ENCODE measurements around the gene SELENBP1. TPM values are rescaled to one million over a fixed set of nuclear protein-coding genes. Genes with fewer than 3 reads are reported as not detected.

SELENBP1 gene
- total RNA-seq, 1 donor from 2014 or later: 57.0 TPM

DNA sequence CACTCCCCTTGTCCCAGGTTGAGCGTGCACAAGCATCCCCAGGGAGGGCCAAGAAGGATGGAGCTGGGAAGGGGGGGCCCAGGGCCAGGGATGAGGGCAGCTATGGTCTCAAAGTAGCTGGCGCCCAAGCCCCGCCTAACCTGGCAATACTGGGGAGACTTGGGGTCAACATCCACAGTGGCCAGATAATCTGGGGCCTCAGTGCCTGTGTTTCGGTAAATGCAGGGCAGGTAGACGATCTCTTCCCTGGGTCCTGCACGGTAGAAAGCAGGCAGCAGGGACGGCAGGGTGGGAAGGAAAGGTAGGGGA lies 3.2 kb downstream of the SELENBP1 start:
- TF ChIP-seq, protein P1, sequence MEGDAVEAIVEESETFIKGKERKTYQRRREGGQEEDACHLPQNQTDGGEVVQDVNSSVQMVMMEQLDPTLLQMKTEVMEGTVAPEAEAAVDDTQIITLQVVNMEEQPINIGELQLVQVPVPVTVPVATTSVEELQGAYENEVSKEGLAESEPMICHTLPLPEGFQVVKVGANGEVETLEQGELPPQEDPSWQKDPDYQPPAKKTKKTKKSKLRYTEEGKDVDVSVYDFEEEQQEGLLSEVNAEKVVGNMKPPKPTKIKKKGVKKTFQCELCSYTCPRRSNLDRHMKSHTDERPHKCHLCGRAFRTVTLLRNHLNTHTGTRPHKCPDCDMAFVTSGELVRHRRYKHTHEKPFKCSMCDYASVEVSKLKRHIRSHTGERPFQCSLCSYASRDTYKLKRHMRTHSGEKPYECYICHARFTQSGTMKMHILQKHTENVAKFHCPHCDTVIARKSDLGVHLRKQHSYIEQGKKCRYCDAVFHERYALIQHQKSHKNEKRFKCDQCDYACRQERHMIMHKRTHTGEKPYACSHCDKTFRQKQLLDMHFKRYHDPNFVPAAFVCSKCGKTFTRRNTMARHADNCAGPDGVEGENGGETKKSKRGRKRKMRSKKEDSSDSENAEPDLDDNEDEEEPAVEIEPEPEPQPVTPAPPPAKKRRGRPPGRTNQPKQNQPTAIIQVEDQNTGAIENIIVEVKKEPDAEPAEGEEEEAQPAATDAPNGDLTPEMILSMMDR (IDR thresholded peaks at IDR 0.05; ENCODE audit: unreplicated experiment): no peak
- peaks cover under 1% of the 10 kb centered on the region for H3K9me3 Mint-ChIP-seq (ENCODE audit: low read depth)
- no peak overlapping the region for H3K27ac Mint-ChIP-seq

DNA sequence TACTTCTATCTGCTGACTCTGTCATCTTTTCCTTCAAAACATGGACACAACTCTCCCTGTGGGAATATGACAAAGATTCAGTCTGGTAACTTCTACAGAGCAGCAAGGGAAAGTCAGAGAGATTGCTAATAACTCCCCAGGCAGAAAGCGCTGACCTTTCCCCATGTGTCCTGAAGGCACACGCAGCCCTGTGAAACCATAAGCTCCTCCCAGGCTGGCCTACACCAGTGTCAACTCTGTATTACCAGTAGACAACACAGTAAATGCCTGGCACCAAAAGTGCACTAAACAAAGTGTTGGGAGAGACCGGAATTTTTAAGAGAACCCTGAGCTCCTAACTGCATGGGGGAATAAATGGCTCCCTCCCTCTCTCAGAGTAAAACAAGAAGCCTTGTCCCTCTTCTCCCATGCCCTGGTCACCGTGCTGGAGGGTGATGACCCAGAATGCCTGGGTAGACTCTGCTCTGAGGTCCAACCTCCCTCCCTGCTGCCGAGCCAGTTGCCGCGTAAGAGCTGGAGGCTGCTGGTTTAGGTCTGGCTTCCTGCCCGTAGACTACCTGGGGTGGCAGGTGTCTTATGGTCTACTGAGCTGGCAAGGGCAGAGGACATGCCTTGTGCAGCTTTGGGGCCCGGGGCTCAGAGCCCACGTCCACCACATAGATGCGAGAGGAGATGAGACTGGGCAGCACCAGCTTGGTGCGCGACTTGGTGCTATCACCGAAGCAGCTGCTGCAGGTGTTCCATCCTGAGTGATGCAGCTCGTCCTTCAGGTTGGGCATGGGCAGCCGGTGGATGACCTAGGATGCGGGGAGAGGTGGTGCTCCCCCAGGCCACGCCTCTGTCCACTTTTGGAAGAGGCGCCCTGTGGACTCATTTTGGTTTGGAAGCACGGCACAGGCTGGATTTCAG lies 3.9 kb downstream of the SELENBP1 start:
- peaks cover 6% of the 10 kb centered on the region for H3K9me3 Mint-ChIP-seq (ENCODE audit: low read depth)
- H3K27ac Mint-ChIP-seq: no peak overlapping the region

More for the DNA sequence above, 3.2 kb downstream of the SELENBP1 start:
- peaks cover 15% of the 10 kb centered on the region for H3K4me1 Mint-ChIP-seq (ENCODE audit: low read depth)
- H3K4me3 Mint-ChIP-seq (ENCODE audit: low read depth): no peak overlapping the region
- H3K36me3 Mint-ChIP-seq (ENCODE audit: insufficient read depth): peaks cover 10% of the 10 kb centered on the region
- H3K27me3 Mint-ChIP-seq: no peaks in the 10 kb centered on the region
- DNase-seq (ENCODE audit: low spot score, unreplicated experiment): no peak

DNA sequence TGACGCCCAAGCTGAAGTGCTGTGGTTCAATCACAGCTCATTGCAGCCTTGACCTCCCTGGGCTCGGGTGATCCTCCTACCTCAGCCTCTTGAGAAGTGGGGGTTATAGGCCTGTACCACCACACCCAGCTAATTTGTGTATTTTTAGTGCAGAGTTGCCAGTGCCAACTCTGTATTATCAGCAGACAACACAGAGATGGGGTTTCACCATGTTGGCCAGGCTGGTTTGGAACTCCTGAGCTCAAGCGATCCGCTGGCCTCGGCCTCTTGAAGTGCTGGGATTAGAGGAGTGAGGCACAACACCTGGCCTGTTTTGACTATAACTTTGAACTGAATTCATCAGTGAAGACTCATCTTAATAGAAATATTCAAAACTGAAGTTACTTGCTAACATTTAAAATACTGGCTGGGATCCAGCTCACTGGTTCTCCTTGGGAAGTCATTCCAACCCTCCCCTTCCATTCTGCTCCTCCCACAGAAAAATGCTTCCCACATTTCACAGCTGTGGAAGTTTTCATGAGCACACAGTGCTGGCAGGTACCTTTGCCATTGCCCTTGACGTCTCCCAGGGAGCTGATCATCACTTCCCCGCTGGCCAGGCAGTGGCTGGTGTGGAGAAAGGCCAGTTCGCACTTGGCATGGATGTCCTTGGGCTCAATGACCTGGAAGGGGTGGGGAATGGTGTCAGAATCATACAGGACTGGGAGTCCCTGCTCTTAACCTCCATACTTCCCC lies 4.7 kb downstream of the SELENBP1 start:
- no peak overlapping the region for H3K27ac Mint-ChIP-seq

More for the DNA sequence above, 3.9 kb downstream of the SELENBP1 start:
- H3K4me1 Mint-ChIP-seq (ENCODE audit: low read depth): peaks cover 15% of the 10 kb centered on the region
- peaks cover 16% of the 10 kb centered on the region for H3K36me3 Mint-ChIP-seq (ENCODE audit: insufficient read depth)
- H3K27me3 Mint-ChIP-seq: no peaks in the 10 kb centered on the region
- no peak overlapping the region for H3K4me3 Mint-ChIP-seq (ENCODE audit: low read depth)
- TF ChIP-seq, protein P1 (IDR thresholded peaks at IDR 0.05; ENCODE audit: unreplicated experiment): no peak
- DNase-seq (ENCODE audit: low spot score, unreplicated experiment): no peak

DNA sequence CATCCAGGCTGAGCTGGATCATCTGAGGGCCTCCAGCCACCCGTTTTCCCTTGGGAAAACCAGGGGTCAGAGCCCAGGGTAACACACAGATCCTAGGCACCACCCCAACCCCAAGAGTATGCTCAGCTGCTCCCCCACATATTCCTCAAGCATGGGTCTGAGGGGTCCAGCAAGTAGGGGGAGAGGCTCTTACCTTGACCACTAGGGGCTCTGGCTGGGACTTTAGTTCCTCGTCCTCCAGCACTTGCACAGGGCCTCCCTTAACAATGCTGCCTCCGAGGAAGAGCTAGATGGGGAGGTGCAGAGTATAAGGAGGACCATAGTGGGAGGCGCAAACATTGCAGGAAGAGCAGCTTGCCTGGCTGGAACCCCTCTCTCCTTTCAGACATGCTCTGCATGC lies 7.5 kb downstream of the SELENBP1 start:
- TF ChIP-seq, protein P1 (IDR thresholded peaks at IDR 0.05; ENCODE audit: unreplicated experiment): no peak
- Mint-ChIP-seq H3K27ac (no peak overlapping the region), H3K9me3 (ENCODE audit: low read depth) (peaks cover 24% of the 10 kb centered on the region)

More for the DNA sequence above, 4.7 kb downstream of the SELENBP1 start:
- DNase-seq (ENCODE audit: low spot score, unreplicated experiment): no peak
- Mint-ChIP-seq H3K4me3 (ENCODE audit: low read depth) (no peak overlapping the region), H3K36me3 (ENCODE audit: insufficient read depth) (peaks cover 24% of the 10 kb centered on the region), H3K9me3 (ENCODE audit: low read depth) (peaks cover 13% of the 10 kb centered on the region), H3K4me1 (ENCODE audit: low read depth) (peaks cover 12% of the 10 kb centered on the region), H3K27me3 (no peaks in the 10 kb centered on the region)
- TF ChIP-seq, protein P1 (IDR thresholded peaks at IDR 0.05; ENCODE audit: unreplicated experiment): no peak

DNA sequence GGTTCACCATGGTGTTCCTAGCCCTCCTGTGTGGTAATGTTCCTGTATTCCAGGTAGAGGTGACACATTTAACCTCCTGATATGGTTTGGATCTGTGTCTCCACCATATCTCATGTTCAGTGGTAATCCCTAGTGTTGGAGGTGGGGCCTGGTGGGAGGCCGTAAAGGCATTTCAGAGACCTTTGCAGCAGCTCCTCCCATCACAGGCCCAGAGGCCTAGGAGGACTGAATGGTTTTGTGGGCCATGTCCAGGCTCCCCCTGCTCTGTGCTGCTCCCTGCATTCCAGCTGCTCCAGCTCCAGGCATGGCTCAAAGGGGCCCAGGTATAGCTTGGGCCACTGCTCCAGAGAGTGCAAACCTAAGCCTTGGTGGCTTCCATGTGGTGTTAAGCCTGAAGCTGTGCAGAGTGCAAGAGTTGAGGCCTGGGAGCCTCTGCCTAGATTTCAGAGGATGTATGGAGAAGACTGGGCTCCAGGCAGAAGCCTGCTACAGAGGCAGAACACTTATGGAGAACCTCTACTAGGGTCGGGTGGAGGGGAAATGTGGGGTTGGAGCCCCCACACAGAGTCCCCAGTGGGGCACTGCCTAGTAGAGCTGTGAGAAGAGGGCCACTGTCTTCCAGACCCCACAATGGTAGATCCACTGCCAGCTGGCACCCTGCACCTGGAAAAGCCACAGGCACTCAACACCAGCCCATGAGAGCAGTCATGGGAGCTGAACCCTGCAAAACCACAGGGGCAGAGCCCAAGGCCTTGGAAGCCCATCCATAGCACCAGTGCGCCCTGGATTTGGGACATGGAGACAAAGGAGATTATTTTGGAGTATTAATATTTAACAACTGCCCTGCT lies 10.0 kb downstream of the SELENBP1 start:
- TF ChIP-seq, protein P1 (IDR thresholded peaks at IDR 0.05; ENCODE audit: unreplicated experiment): no peak
- H3K36me3 Mint-ChIP-seq (ENCODE audit: insufficient read depth): peaks cover 35% of the 10 kb centered on the region

More for the DNA sequence above, 7.5 kb downstream of the SELENBP1 start:
- no peak overlapping the region for H3K4me3 Mint-ChIP-seq (ENCODE audit: low read depth)
- H3K36me3 Mint-ChIP-seq (ENCODE audit: insufficient read depth): peaks cover 36% of the 10 kb centered on the region
- H3K27me3 Mint-ChIP-seq: no peaks in the 10 kb centered on the region
- DNase-seq (ENCODE audit: low spot score, unreplicated experiment): no peak
- H3K4me1 Mint-ChIP-seq (ENCODE audit: low read depth): no peaks in the 10 kb centered on the region

More for the DNA sequence above, 10.0 kb downstream of the SELENBP1 start:
- no peak overlapping the region for H3K27ac Mint-ChIP-seq
- H3K27me3 Mint-ChIP-seq: no peaks in the 10 kb centered on the region
- H3K4me1 Mint-ChIP-seq (ENCODE audit: low read depth): no peaks in the 10 kb centered on the region
- H3K4me3 Mint-ChIP-seq (ENCODE audit: low read depth): no peak overlapping the region
- H3K9me3 Mint-ChIP-seq (ENCODE audit: low read depth): peaks cover 24% of the 10 kb centered on the region
- DNase-seq (ENCODE audit: low spot score, unreplicated experiment): no peak
